ES-I3 (cell line): ENCODE data around the gene SIGLECL1.

Source experiments
- H3K36me3 ChIP-seq: 2 replicates; pipeline ENCODE4 v1.6.1; 2013; ENCODE audit warnings: mild to moderate bottlenecking, low read length, control low read depth, moderate library complexity; ENCODE audit not compliant: insufficient read depth
- H3K4me1 ChIP-seq: 2 replicates; pipeline ENCODE4 v1.6.1; 2013; ENCODE audit warnings: mild to moderate bottlenecking, control low read depth, low read length; ENCODE audit not compliant: insufficient read depth
- H3K9ac ChIP-seq: 2 replicates; pipeline ENCODE4 v1.6.1; 2013; ENCODE audit warnings: low read depth, mild to moderate bottlenecking, low read length, moderate library complexity
- H3K9me3 ChIP-seq: 2 replicates; pipeline ENCODE4 v1.6.1; 2013; ENCODE audit warnings: mild to moderate bottlenecking, low read length, moderate library complexity; ENCODE audit not compliant: control insufficient read depth, insufficient read depth

SIGLECL1 gene

GRCh38 chr19:51227966-51228365 lies 22.9 kb upstream of the SIGLECL1 start:
- Histone ChIP-seq H3K9me3 (no peaks in the 10 kb centered on the region), H3K36me3 (no peaks in the 10 kb centered on the region), H3K9ac (no peak overlapping the region), H3K4me1 (no peaks in the 10 kb centered on the region)

GRCh38 chr19:51240866-51241265 lies 10.0 kb upstream of the SIGLECL1 start:
- H3K9ac ChIP-seq, result no peak overlapping the region
- H3K4me1 ChIP-seq, result no peaks in the 10 kb centered on the region
- no peaks in the 10 kb centered on the region for H3K36me3 ChIP-seq
- H3K9me3 ChIP-seq, result no peaks in the 10 kb centered on the region

- no peaks in the 10 kb centered on the region for H3K4me1 ChIP-seq
- H3K36me3 ChIP-seq, result no peaks in the 10 kb centered on the region
- H3K9me3 ChIP-seq, result no peaks in the 10 kb centered on the region
- no peak overlapping the region for H3K9ac ChIP-seq
Observed at GRCh38 chr19:51242881-51243630, 7.8 kb upstream of the SIGLECL1 start.

GRCh38 chr19:51246164-51246552 lies 4.7 kb upstream of the SIGLECL1 start:
- Histone ChIP-seq H3K9ac (no peak overlapping the region), H3K4me1 (no peaks in the 10 kb centered on the region), H3K9me3 (no peaks in the 10 kb centered on the region), H3K36me3 (no peaks in the 10 kb centered on the region)

- Histone ChIP-seq H3K9me3 (no peaks in the 10 kb centered on the region), H3K4me1 (no peaks in the 10 kb centered on the region), H3K9ac (no peak overlapping the region), H3K36me3 (no peaks in the 10 kb centered on the region)
Observed at GRCh38 chr19:51247972-51248590, 2.8 kb upstream of the SIGLECL1 start.

- Histone ChIP-seq H3K36me3 (no peaks in the 10 kb centered on the region), H3K9ac (no peak overlapping the region), H3K9me3 (no peaks in the 10 kb centered on the region), H3K4me1 (no peaks in the 10 kb centered on the region)
Observed at GRCh38 chr19:51251468-51251820, 564 bp downstream of the SIGLECL1 start.

GRCh38 chr19:51252306-51253079 lies 1.6 kb downstream of the SIGLECL1 start:
- Histone ChIP-seq H3K9me3 (no peaks in the 10 kb centered on the region), H3K36me3 (no peaks in the 10 kb centered on the region), H3K9ac (no peak overlapping the region), H3K4me1 (no peaks in the 10 kb centered on the region)

GRCh38 chr19:51253088-51253806 lies 2.4 kb downstream of the SIGLECL1 start:
- H3K4me1 ChIP-seq, result no peaks in the 10 kb centered on the region
- no peaks in the 10 kb centered on the region for H3K9me3 ChIP-seq
- H3K36me3 ChIP-seq, result no peaks in the 10 kb centered on the region
- H3K9ac ChIP-seq, result no peak overlapping the region

- H3K9ac ChIP-seq, result no peak overlapping the region
- no peaks in the 10 kb centered on the region for H3K4me1 ChIP-seq
- no peaks in the 10 kb centered on the region for H3K36me3 ChIP-seq
- H3K9me3 ChIP-seq, result no peaks in the 10 kb centered on the region
Observed at GRCh38 chr19:51256155-51256625, 5.3 kb downstream of the SIGLECL1 start.

- Histone ChIP-seq H3K36me3 (no peaks in the 10 kb centered on the region), H3K9me3 (no peaks in the 10 kb centered on the region), H3K9ac (no peak overlapping the region), H3K4me1 (no peaks in the 10 kb centered on the region)
Observed at GRCh38 chr19:51257471-51257870, 6.6 kb downstream of the SIGLECL1 start.

- Histone ChIP-seq H3K9ac (no peak overlapping the region), H3K9me3 (no peaks in the 10 kb centered on the region), H3K4me1 (no peaks in the 10 kb centered on the region), H3K36me3 (no peaks in the 10 kb centered on the region)
Observed at GRCh38 chr19:51258165-51259160, 7.6 kb downstream of the SIGLECL1 start.

- Histone ChIP-seq H3K4me1 (no peaks in the 10 kb centered on the region), H3K9ac (no peak overlapping the region), H3K9me3 (no peaks in the 10 kb centered on the region), H3K36me3 (no peaks in the 10 kb centered on the region)
Observed at GRCh38 chr19:51259348-51260245, 8.7 kb downstream of the SIGLECL1 start.

GRCh38 chr19:51263808-51264207 lies 12.9 kb downstream of the SIGLECL1 start:
- Histone ChIP-seq H3K36me3 (no peaks in the 10 kb centered on the region; the same call in 1 of the 2 replicates), H3K4me1 (no peaks in the 10 kb centered on the region), H3K9me3 (no peaks in the 10 kb centered on the region)

More at GRCh38 chr19:51263808-51264207, 12.9 kb downstream of the SIGLECL1 start:
- no peak overlapping the region for H3K9ac ChIP-seq
